B cell (primary cell): ENCODE data around the gene COL4A1. TPM values are rescaled to one million over a fixed set of nuclear protein-coding genes. Genes with fewer than 3 reads are reported as not detected.

Experiments used
- ATAC-seq: fragments of 200-7000 bp; cut with Tn5 transposase; one replicate; pipeline ENCODE4 v1.10.0; 2021; ENCODE audit warnings: low read depth, mild to moderate bottlenecking, moderate number of reproducible peaks, moderate library complexity
- CTCF ChIA-PET: fragments of 350-600 bp; sonication (Branson Sonifier 250); formaldehyde crosslinking; loops from one replicate; lab custom pipeline; 2021; ENCODE audit warnings: antibody characterized with exemption, inconsistent platforms; lab: Charles Lee
- POLR2A ChIA-PET: fragments of 350-600 bp; sonication (Branson Sonifier 250); formaldehyde crosslinking; loops from one replicate; lab custom pipeline; 2021; ENCODE audit warnings: antibody characterized with exemption; lab: Charles Lee
- DNase-seq: peaks from one replicate; pipeline ENCODE4 v3.0.0; 2013
- H2AFZ ChIP-seq: 2 replicates; pipeline ENCODE4 v1.6.1; 2012; ENCODE audit warnings: mild to moderate bottlenecking, low read depth, low read length; ENCODE audit not compliant: insufficient read depth, poor library complexity, severe bottlenecking
- H3K27ac ChIP-seq, 2 donors: 1 replicate in 1 of 2; 2 replicates in 1 of 2; pipeline ENCODE4 v1.5.1; 2012 to 2013; ENCODE audit warnings: low read length in 2 of 2, mild to moderate bottlenecking in 2 of 2, moderate library complexity in 1 of 2
- H3K27me3 ChIP-seq, 4 experiments: fragments of 200-600 bp in 1 of 4; sonication (generic) in 1 of 4; replicated peaks in 1 of 4; 1 replicate in 2 of 4; 2 replicates in 2 of 4; pipeline versions ENCODE4 v1.6.1 to v1.7.0; 2013 to 2016; ENCODE audit warnings: low read length in 3 of 4, mild to moderate bottlenecking in 2 of 4, mixed read lengths in 1 of 4, moderate library complexity in 1 of 4; ENCODE audit not compliant: insufficient read depth in 4 of 4, control insufficient read depth in 3 of 4; ENCODE audit errors: control extremely low read depth in 1 of 4
- H3K36me3 ChIP-seq, 2 experiments: replicated peaks in 1 of 2; 1 replicate in 1 of 2; 2 replicates in 1 of 2; pipeline versions ENCODE4 v1.6.1 to v1.7.1; 2013; ENCODE audit warnings: low read length in 1 of 2; ENCODE audit not compliant: insufficient read depth in 2 of 2, control insufficient read depth in 1 of 2; ENCODE audit errors: control extremely low read depth in 1 of 2, extremely low read depth in 1 of 2
- H3K4me1 ChIP-seq, 2 donors: fragments of 200-600 bp in 1 of 2; sonication (generic) in 1 of 2; 1 replicate in 1 of 2; 2 replicates in 1 of 2; pipeline versions ENCODE4 v1.5.1 to v1.6.1; 2013 to 2017; ENCODE audit warnings: low read length in 2 of 2; ENCODE audit not compliant: control insufficient read depth in 2 of 2, insufficient read depth in 2 of 2
- H3K4me2 ChIP-seq: replicated peaks from 2 replicates; pipeline ENCODE3; 2012; ENCODE audit warnings: mild to moderate bottlenecking, low read depth, low read length; ENCODE audit not compliant: poor library complexity, severe bottlenecking
- H3K4me3 ChIP-seq, 5 experiments: fragments of 200-600 bp in 1 of 5; sonication (generic) in 1 of 5; 1 replicate in 3 of 5; 2 replicates in 2 of 5; pipeline versions ENCODE4 v1.5.1 to v1.7.0; 2011 to 2016; ENCODE audit warnings: low read length in 4 of 5, mild to moderate bottlenecking in 4 of 5, low read depth in 2 of 5, control low read depth in 1 of 5, moderate library complexity in 1 of 5; ENCODE audit not compliant: insufficient read depth in 1 of 5; ENCODE audit errors: control extremely low read depth in 1 of 5, extremely low read depth in 1 of 5
- H3K79me2 ChIP-seq: fragments of 200-600 bp; sonication (generic); one replicate; pipeline ENCODE4 v1.6.0; 2016; ENCODE audit warnings: low read length; ENCODE audit not compliant: control insufficient read depth, insufficient read depth
- H3K9ac ChIP-seq: fragments of 200-600 bp; sonication (generic); 2 replicates; pipeline ENCODE4 v1.6.1; 2017; ENCODE audit warnings: mild to moderate bottlenecking, low read length, moderate library complexity
- H3K9me3 ChIP-seq, 3 donors: one replicate each; pipeline versions ENCODE4 v1.6.1 to v1.7.1; 2013; ENCODE audit warnings: low read length in 2 of 3; ENCODE audit not compliant: control insufficient read depth in 2 of 3, insufficient read depth in 1 of 3; ENCODE audit errors: control extremely low read depth in 1 of 3
- H4K20me1 ChIP-seq: 2 replicates; pipeline ENCODE4 v1.6.0; 2012; ENCODE audit warnings: mild to moderate bottlenecking, low read length; ENCODE audit not compliant: insufficient read depth, control insufficient read depth, poor library complexity, severe bottlenecking
- H3K27ac Mint-ChIP-seq: one replicate; pipeline ENCODE4 v1.8.0; 2021; ENCODE audit warnings: mixed read lengths
- H3K27me3 Mint-ChIP-seq: one replicate; pipeline ENCODE4 v1.8.0; 2021; ENCODE audit warnings: mixed read lengths
- H3K4me1 Mint-ChIP-seq: one replicate; pipeline ENCODE4 v1.8.0; 2021; ENCODE audit warnings: mixed read lengths
- H3K4me3 Mint-ChIP-seq: one replicate; pipeline ENCODE4 v1.8.0; 2021; ENCODE audit warnings: mixed read lengths
- H3K9me3 Mint-ChIP-seq: one replicate; pipeline ENCODE4 v1.8.0; 2022; ENCODE audit warnings: mixed read lengths; ENCODE audit not compliant: insufficient read depth
- EZH2 ChIP-seq: IDR thresholded peaks from 2 replicates; pipeline ENCODE4 v1.6.1; 2012; ENCODE audit warnings: borderline replicate concordance, low read depth, mild to moderate bottlenecking, moderate library complexity, low read length; ENCODE audit not compliant: insufficient read depth, poor library complexity, severe bottlenecking
- WGBS: methylation state at CpG from one replicate; pipeline ENCODE4 v1.1.5; 2013; ENCODE audit warnings: missing lambda C conversion rate; ENCODE audit not compliant: insufficient coverage; 5-methylcytosine and 5-hydroxymethylcytosine counted together
- intact Hi-C: fragments of 100-400 bp; cut with micrococcal nuclease; formaldehyde crosslinking; loops from one replicate; pipeline ENCODE4 v1.10.0; 2022
- polyA plus RNA-seq: library from polyadenylated mRNA; depleted of rRNA; stranded (reverse); fragments of >200 nt; gene quantifications from 2 replicates; pipeline ENCODE4 v1.2.3, GENCODE V29; 2012
- total RNA-seq, 2 donors: library from RNA; stranded (reverse); fragments of 120-200 nt in 1 of 2; gene quantifications; 1 replicate in 1 of 2; 2 replicates in 1 of 2; pipeline versions ENCODE4 v1.2.3 to v1.2.4, GENCODE V29; 2013 to 2022
- TF ChIP-seq, protein P1 (sequence below): fragments of 200-600 bp; IDR thresholded peaks from one replicate; pipeline ENCODE4 v1.8.0; 2022; ENCODE audit warnings: antibody characterized with exemption, mild to moderate bottlenecking

Gene COL4A1
- total and polyA plus RNA-seq, 2 donors (not counting 1 experiment from before 2014, with no cell fraction given) = not detected

GRCh38 chr13:110337247-110337646, 30.3 kb upstream of the COL4A1 start:
- H3K4me3 Mint-ChIP-seq = no peak overlapping the region
- H3K4me1 ChIP-seq = peaks cover 14 to 18% of the 10 kb centered on the region in 2 donors
- POLR2A ChIA-PET = no interaction called here
- peaks cover 0 to 17% (median 0%) of the 10 kb centered on the region in 3 donors for H3K9me3 ChIP-seq
- H4K20me1 ChIP-seq = no peaks in the 10 kb centered on the region
- WGBS = 75% methylated on average over 7 of the region's 7 CpGs
- ATAC-seq (no peak), DNase-seq (no peak)
- no peak overlapping the region for H2AFZ ChIP-seq
- TF ChIP-seq, protein P1, sequence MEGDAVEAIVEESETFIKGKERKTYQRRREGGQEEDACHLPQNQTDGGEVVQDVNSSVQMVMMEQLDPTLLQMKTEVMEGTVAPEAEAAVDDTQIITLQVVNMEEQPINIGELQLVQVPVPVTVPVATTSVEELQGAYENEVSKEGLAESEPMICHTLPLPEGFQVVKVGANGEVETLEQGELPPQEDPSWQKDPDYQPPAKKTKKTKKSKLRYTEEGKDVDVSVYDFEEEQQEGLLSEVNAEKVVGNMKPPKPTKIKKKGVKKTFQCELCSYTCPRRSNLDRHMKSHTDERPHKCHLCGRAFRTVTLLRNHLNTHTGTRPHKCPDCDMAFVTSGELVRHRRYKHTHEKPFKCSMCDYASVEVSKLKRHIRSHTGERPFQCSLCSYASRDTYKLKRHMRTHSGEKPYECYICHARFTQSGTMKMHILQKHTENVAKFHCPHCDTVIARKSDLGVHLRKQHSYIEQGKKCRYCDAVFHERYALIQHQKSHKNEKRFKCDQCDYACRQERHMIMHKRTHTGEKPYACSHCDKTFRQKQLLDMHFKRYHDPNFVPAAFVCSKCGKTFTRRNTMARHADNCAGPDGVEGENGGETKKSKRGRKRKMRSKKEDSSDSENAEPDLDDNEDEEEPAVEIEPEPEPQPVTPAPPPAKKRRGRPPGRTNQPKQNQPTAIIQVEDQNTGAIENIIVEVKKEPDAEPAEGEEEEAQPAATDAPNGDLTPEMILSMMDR = no peak
- no peak for TF ChIP-seq EZH2
- peaks cover 0 to 13% (median 0%) of the 10 kb centered on the region in 4 experiments for H3K27me3 ChIP-seq
- peaks cover 4% of the 10 kb centered on the region for H3K9me3 Mint-ChIP-seq
- H3K36me3 ChIP-seq = no peaks in the 10 kb centered on the region
- H3K27ac ChIP-seq = no peak overlapping the region
- intact Hi-C loops = no loop called here
- no peak overlapping the region for H3K27ac Mint-ChIP-seq
- CTCF ChIA-PET = no interaction called here
- no peaks in the 10 kb centered on the region for H3K79me2 ChIP-seq
- H3K9ac ChIP-seq = no peak overlapping the region
- peaks cover 18% of the 10 kb centered on the region for H3K4me1 Mint-ChIP-seq
- H3K4me3 ChIP-seq = no peak overlapping the region
- no peak overlapping the region for H3K4me2 ChIP-seq
- peaks cover 24% of the 10 kb centered on the region for H3K27me3 Mint-ChIP-seq

- Mint-ChIP-seq H3K4me1 (peaks cover 16% of the 10 kb centered on the region), H3K27me3 (peaks cover 25% of the 10 kb centered on the region), H3K4me3 (no peak overlapping the region), H3K9me3 (peaks cover 4% of the 10 kb centered on the region), H3K27ac (no peak overlapping the region)
- no peaks in the 10 kb centered on the region for H3K36me3 ChIP-seq
- H3K4me2 ChIP-seq = no peak overlapping the region
- TF ChIP-seq, protein P1 = no peak
- no peak for TF ChIP-seq EZH2
- intact Hi-C loops = no loop called here
- peaks cover 14 to 15% of the 10 kb centered on the region in 2 donors for H3K4me1 ChIP-seq
- ATAC-seq = no peak
- no peaks in the 10 kb centered on the region for H3K79me2 ChIP-seq
- peaks cover 0 to 17% (median 0%) of the 10 kb centered on the region in 3 donors for H3K9me3 ChIP-seq
- no peaks in the 10 kb centered on the region for H4K20me1 ChIP-seq
- WGBS = 79% methylated on average over 5 of the region's 5 CpGs
- no peak overlapping the region for H2AFZ ChIP-seq
- no peak overlapping the region for H3K9ac ChIP-seq
- peaks cover 0 to 13% (median 0%) of the 10 kb centered on the region in 4 experiments for H3K27me3 ChIP-seq
- H3K4me3 ChIP-seq = no peak overlapping the region
- DNase-seq = no peak
- POLR2A ChIA-PET = no interaction called here
- CTCF ChIA-PET = no interaction called here
- no peak overlapping the region for H3K27ac ChIP-seq
Observed at GRCh38 chr13:110336681-110337080, 29.7 kb upstream of the COL4A1 start.
